Esophagus squamous epithelium (tissue), 4 donors: Measurements from ENCODE around the gene ZSWIM6.

Experiments used
- POLR2A ChIP-seq, 4 donors: fragments of 450-650 bp; IDR thresholded peaks; one replicate each; pipeline ENCODE4 v1.6.1; 2017; ENCODE audit warnings: antibody characterized with exemption in 4 of 4, mild to moderate bottlenecking in 4 of 4, moderate library complexity in 3 of 4
- TF ChIP-seq, protein P1 (sequence below), 6 experiments: fragments of 450-650 bp in 4 of 6; fragments of 200-600 bp in 2 of 6; sonication (generic) in 2 of 6; IDR thresholded peaks; one replicate each; pipeline ENCODE4 v1.5.1; 2016 to 2019; ENCODE audit warnings: antibody characterized with exemption in 6 of 6, mild to moderate bottlenecking in 4 of 6, moderate library complexity in 4 of 6

DNA sequence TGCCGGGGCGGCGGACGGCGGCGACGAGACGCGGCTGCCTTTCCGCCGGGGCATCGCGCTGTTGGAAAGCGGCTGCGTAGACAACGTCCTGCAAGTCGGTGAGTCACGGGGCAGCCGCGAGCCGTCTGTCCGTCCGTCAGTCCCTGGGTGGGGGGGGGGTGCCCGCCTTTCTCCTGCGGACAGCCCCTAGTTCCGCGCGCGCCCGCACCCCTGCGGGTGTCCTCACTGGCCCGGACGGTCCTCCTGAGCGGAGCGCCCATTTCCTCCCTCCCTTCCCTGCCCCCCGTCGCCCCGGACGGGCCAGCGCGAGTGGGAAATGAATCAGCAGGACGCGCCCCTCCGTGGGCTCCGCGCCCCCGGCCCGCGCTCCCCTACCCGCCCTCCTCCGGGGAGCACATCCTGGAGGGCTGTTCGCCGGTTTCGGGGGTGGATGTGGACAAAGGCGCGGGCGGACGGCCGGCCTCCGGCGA is 828 bp downstream of the ZSWIM6 start:
- TF ChIP-seq POLR2A (IDR thresholded peaks at IDR 0.05), result no peak
- TF ChIP-seq, protein P1, sequence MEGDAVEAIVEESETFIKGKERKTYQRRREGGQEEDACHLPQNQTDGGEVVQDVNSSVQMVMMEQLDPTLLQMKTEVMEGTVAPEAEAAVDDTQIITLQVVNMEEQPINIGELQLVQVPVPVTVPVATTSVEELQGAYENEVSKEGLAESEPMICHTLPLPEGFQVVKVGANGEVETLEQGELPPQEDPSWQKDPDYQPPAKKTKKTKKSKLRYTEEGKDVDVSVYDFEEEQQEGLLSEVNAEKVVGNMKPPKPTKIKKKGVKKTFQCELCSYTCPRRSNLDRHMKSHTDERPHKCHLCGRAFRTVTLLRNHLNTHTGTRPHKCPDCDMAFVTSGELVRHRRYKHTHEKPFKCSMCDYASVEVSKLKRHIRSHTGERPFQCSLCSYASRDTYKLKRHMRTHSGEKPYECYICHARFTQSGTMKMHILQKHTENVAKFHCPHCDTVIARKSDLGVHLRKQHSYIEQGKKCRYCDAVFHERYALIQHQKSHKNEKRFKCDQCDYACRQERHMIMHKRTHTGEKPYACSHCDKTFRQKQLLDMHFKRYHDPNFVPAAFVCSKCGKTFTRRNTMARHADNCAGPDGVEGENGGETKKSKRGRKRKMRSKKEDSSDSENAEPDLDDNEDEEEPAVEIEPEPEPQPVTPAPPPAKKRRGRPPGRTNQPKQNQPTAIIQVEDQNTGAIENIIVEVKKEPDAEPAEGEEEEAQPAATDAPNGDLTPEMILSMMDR (IDR thresholded peaks at IDR 0.05), result no peak
